ENCODE results near the gene L1CAM. TPM values are rescaled to one million over a fixed set of nuclear protein-coding genes. Genes with fewer than 3 reads are reported as not detected.

L1CAM gene, protein sequence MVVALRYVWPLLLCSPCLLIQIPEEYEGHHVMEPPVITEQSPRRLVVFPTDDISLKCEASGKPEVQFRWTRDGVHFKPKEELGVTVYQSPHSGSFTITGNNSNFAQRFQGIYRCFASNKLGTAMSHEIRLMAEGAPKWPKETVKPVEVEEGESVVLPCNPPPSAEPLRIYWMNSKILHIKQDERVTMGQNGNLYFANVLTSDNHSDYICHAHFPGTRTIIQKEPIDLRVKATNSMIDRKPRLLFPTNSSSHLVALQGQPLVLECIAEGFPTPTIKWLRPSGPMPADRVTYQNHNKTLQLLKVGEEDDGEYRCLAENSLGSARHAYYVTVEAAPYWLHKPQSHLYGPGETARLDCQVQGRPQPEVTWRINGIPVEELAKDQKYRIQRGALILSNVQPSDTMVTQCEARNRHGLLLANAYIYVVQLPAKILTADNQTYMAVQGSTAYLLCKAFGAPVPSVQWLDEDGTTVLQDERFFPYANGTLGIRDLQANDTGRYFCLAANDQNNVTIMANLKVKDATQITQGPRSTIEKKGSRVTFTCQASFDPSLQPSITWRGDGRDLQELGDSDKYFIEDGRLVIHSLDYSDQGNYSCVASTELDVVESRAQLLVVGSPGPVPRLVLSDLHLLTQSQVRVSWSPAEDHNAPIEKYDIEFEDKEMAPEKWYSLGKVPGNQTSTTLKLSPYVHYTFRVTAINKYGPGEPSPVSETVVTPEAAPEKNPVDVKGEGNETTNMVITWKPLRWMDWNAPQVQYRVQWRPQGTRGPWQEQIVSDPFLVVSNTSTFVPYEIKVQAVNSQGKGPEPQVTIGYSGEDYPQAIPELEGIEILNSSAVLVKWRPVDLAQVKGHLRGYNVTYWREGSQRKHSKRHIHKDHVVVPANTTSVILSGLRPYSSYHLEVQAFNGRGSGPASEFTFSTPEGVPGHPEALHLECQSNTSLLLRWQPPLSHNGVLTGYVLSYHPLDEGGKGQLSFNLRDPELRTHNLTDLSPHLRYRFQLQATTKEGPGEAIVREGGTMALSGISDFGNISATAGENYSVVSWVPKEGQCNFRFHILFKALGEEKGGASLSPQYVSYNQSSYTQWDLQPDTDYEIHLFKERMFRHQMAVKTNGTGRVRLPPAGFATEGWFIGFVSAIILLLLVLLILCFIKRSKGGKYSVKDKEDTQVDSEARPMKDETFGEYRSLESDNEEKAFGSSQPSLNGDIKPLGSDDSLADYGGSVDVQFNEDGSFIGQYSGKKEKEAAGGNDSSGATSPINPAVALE
- total RNA-seq (2014; rRNA removed; shearing (Covaris generic)): 7.9 and 9.7 TPM in 2 replicates

DNA sequence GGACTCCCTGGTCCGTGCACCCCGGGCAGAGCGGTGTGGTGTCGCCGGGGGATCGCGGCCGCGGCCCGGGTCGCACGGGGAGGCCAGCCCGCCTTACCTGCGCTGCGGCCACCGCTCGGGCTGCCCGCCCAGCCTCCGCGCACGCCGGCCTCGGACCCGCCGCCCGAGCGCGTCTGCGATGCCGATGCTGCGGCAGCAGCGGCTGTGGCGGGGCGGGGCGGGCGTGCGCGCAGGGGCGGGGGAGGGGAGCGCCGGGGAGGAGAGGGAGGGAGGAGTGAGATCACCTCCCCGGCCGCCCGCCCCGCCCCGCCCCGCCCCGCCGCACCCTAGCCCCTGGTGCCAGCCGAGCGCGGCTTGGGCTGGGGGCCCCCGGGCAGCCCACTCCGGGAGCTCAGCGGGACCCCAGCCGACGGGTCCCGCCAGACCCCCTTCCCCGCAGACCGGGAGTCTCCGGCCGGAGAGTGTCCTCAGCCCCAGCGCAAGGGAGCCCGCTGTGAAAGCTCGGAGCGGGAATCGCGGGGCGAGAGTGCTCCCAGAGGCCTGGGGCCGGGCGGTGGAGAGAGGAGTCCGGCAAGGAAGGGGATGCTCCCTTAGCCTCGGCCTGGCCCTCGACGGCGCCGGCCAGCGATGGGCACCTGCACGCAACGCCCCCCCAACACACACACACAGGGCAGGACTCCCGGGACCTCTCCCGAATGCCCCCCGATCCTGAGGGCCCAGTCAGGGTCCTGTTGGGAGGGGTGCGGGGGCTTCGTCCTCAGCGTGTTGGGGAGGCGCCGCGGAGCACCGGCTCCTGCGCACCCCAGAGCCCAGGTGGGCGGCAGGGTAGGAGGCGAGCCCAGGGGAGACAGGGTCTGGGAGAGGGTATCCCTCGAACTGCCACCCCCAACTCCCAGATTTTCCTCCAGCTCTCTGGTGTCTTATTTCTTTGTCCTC lies at the start of gene L1CAM:
TSS of gene L1CAM (minus strand) at position 206 of the 936 bp plus-strand sequence. CDS start 10,337 bp downstream, outside the sequence.
- no peak for DNase-seq (ENCODE audit: low spot score)

DNA sequence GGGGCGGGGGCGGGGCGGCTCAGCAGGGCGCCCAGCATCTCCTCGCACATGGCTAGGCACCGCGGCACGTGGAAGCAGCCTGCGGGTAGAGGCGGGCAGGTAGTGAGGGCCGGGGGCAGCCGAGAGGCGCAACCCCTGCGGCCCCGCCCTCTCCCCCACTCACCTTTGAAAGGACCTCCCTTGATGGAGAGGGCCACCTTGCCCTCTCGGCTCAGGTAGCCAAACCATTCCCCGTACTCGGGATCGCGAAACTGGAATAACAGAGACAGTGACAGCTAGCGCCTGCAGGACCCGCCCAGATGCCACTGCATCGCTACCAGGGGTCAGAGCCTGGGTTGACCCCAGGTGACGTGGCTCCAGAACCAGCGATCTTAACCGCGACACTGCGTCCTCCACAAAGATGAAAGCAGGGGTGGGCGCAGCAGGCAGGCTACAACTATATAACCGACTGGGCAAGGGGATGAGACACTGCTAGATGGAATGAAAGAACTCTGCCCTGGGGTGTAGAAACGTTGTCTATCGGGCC lies 49.4 kb upstream of the L1CAM start:
- no peak for DNase-seq (ENCODE audit: low spot score)

DNA sequence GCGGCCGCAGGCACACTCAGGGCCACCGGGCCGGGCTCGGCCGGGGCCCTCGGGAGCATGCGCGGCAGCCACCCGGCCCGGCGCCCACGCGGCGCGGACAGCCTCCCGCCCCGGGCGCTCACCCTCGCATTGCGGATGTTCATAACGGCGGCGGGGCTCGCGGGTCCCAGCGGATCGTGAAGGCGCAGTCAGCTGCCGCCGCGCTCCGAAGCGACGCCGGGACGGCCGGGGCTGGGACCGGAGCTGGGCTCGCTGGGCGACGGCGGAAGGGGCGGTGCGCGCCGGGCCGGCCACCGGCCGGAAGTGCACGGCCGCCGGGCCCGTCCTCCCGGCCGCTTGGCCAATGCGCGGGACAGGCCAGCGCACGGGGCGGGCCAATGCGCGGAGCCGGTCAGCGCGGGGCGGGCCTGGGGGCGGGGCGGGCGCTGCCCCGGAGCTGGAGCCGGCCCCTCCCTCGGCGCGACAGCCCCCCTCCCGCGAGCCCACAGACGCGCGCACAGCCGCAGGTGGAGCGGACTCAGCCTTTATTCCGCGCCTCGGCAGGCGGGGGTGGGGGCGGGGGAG lies 48.9 kb upstream of the L1CAM start, which contains the start of gene NAA10:
TSS of gene NAA10 (minus strand) at position 276 of the 564 bp plus-strand sequence. CDS start at position 143, 133 bp downstream.
- DNase-seq (ENCODE audit: low spot score): peak; percentile 56

DNA sequence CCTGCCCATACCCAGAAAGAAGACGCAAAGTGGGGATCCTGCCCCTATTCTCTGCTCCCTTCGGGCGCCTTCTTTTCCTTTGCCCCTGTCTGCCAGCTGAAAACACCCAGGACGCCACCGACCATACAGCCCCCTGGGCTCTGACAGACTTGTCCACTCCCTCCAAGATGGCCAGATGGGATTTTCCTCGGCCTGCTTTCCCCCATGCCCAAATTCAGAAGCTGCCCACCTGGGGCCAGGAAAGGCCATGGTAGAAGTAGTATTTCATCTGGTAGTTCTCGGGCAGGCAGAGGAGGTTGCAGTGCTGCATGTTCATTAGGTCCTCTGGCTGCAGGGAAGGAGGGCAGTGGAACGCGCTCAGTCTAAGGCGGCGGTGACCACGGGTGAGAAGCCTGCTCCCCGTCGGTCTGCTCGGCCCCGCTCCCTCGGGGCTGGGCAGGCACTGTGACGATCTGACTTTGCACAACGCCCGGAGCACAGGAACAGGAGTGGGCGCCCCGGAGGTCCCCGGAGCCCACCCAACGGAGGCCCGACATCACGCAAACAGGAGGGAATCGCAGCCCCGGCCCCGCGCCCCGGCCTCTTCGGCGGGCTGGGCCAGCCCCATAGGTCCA lies 48.3 kb upstream of the L1CAM start:
- DNase-seq (ENCODE audit: low spot score): no peak

DNA sequence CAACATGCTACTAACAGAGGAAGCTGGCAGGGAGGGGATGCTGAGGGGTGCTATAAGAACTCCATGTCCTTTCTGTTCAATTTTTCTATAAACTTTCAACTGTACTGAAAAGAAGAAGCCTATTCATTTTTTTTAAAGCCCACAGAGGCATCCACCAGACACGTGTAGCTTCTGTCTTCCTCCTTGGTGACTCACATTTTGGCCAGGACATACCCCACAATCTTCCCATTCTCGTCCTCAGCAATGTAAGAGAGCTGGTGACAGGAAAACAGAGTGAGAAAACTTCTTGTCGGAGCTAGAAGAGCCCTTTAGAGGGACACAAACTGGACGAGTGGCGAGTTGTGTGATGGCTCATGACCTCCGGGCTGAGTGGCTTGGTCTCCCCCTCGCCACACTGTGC lies 47.8 kb upstream of the L1CAM start:
- DNase-seq (ENCODE audit: low spot score): no peak

DNA sequence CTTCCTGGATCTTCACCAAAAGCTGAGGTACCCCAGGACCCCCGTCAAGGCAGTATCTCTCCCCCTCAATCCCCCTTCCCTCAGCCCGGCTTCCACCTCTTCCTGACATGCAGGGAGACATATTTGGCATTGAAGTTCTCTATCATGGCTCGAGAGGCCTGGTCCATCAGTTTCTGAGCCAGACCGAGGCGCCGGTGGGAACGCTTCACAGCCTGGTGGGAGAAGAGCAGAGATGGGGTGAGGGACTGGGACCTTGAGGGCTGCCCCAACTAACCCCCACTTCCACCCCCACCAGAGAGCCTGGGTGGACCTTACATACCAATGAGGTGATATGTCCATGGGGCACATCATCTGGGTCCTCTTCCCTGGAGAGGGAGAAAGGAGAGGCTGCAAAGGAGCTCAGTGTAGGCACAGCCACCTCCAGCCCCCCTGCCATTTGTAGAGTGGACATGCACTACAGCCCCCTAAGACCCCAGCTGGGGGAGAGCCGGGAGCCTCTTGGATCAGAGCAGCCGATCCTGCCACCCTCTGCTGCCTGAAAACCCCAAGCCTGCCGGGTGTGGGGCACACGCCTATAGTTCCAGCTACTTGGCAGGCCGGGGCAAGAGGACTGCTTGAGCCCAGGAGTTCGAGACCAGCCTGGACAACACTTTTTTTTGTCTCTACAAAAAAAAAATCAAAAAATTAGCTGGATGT lies 46.4 kb upstream of the L1CAM start:
- no peak for DNase-seq (ENCODE audit: low spot score)

DNA sequence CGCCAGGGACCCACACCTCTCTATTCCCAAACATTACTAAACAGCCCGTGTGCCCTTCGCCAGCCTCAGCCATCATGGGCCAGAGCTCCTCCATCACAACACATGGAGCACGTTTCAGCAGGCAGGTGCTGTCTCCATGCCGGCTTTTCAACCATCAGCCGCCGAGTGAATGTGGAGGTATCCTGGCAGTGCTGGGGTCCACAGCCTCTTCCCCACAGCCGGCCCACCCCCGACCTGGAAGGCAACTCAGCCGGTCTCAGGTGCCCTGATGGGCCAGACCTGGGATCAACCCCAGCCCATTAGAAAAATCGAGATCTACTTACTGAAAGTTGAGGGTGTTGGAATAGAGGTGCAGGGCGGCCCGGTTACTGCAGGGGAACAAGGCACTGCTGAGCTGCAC lies 45.8 kb upstream of the L1CAM start:
- no peak for DNase-seq (ENCODE audit: low spot score)

DNA sequence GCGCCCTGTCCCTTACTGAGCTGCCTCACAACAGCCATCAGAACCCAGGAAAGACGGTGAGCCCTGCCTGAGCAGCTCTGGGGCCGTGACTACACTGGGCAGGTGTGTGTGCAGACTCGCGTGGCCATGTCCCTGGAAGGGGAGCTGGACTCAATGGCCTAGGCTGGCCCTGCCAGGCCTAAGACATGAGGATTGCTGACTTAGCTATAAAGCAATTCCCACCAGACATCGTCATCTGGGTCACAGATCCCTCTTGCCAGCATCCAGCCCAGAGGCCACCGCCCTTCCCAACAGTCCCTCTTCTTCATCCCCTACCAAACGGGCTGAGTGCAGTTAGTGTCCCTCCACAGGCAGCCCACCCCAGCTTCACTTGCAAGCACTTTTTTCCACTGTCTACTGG lies 45.2 kb upstream of the L1CAM start:
- DNase-seq (ENCODE audit: low spot score): no peak

DNA sequence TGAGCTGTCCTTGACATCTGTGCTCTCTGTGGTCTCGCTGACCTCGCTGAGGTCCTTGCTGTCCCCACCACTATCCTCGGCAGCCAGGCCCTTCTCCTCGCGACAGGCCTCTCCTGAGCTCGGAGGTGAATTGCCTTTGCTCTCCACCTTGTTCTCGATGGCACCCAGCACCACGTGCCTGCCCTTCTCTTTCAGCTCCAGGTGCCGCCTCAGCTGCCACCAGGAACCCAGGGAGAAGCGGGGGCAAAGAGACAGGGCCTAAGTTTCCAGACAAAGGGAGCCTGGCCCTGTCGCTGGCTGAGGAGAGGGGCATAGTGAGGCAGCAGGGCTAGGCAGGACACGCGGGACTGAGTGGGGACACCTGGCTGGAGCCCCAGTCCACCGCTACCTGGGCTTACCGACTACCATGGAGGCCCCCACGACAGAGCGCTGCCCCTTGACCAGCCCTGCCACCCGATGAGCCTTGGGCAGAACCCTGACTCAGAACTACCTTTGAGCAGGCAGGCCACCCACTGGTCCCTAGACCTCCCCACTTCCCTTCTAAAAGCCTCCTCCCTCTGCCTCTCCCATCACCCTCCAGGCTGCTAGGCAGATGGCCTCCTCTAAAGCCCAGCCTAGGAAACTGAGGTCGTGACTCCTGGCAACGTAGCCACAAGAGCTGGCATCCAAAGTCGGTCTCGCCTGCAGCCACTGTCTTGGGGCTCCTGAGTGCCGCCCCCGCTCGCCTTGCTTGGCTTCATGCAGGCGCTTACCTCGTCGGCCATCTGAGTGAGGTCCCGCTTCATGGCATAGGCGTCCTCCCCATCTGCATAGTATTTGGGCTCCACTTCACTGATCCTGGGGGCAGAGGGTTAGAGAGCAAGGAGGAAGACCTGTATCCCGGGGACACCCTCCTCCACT lies 44.3 kb upstream of the L1CAM start:
- DNase-seq (ENCODE audit: low spot score): no peak

DNA sequence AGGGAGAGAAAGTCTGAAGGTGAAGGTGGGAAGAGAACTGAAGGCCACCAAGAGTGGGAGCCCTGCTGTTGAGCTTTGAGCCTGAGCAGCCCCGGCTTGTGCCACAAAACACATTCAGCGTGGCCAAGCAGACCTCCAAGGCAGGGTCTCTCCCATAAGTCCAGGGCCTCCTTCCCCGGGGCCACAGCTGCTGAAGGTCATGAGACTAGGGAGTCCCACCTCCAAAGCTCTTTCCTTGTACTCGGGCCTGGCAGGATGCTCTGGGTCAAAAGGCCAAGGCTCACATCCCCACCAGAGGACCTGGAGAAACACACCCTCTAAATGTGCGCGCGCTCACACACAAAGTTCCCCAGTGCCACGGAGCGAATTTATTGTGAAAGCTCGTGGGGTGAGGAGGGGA lies 43.6 kb upstream of the L1CAM start:
- no peak for DNase-seq (ENCODE audit: low spot score)

DNA sequence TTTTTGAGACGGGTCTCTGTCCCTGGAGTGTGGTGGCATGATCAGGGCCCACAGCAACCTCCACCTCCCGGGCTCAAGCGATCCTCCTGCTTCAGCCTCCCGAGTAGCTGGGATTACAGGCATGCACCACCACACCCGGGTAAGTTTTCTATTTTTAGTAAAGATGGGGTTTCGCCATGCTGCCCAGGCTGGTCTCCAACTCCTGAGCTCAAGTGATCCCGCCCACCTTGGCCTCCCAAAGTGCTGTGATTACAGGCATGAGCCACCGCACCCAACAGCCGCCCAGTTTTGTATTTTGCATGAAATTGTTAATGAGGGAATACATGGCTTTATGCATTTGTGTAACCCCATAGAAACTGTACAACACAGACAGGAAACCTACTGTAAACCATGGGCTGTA lies 42.9 kb upstream of the L1CAM start:
- no peak for DNase-seq (ENCODE audit: low spot score)

DNA sequence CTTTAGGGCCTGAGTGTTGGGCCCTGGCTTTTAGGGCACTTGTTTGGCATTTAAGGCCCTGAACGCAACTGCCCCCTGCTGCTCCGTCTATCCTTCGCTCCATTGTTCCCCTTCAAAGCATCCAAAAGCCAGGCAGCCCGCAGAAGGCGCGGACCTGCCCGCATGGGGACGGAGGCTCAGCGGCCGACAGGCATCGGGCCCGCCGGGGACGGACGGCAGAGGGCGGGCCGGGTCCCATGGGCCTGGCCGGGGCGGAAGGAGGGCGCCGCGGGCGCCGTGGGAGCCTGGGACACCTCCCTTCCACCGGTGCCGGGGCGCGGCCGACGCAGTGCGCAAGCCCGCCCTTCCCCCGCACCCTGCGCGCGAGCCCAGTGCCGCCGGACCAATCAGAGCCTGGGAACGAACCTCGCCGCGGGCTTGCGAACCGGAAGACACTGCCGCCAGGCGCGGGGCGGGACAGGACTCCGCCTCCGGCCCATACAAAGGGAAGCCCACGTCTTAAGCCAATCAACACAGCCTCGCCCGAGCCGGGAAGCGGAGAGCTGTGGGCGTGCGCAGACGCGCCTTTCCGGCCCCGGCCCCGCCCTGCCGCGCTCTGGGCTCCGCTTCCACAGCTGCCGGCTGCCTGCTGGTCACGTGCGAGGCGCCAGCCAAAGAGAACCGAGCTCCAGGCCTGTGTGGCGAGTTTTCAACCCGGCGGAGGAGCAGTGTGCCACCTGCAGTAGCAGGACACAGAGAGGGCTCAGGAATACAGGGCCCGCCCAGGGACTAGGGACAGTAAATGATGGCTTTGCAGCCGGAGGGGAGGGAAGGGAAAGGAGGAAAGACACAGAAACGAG lies 42.2 kb upstream of the L1CAM start:
- peak; percentile 96 for DNase-seq (ENCODE audit: low spot score)

DNA sequence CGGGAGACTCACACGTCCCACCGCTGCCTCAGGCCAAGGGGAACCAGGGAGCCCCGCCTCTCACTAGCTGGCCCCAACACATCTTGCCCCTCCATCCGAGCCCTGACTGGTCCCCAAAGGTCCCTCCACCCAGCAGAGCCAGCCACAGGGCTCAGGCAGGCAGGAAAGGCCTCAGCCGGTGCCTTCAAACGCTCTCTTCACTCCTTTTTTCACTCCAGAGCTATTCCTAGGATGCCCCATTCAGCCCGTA lies 41.6 kb upstream of the L1CAM start:
- DNase-seq (ENCODE audit: low spot score): no peak

DNA sequence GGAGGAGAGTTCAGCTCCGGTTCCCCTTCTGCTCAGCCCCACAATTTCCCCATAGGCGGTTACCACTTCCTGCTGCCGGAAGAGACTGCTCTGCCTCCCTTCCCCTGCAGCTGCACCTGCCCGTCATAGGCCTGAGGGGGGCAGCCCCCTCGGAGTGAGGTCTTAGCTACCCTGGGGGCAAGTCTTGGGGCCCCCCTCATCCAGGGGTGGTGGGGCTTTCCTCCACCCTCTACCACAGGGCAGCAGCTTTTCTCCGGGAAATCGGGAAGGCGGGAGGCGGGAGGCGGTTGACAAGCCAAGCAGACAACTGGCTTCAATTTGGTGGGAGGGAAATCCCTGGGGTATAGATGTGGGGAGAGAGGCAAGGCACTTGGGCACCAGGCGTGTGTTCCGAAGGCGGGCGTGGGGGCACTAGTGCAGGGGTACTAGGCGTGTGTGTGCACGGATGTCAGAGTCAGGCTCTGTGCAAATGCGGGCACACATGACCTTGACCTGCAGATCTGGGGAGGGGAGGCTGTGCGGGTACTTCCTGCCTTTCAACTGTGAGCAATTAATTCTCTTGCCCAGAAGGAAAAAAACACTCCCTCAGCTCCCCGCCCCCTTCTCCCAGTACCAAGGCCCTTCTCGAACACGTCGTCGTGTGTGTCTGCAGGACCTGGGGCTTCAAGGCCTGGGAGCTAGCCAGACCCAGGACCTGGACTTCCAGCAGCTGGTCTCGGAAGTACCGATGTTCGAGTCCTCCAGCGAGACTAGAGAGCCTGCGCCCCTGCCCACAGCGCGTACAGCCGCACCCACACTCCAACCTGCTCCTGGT lies 41.1 kb upstream of the L1CAM start:
- DNase-seq (ENCODE audit: low spot score): no peak

DNA sequence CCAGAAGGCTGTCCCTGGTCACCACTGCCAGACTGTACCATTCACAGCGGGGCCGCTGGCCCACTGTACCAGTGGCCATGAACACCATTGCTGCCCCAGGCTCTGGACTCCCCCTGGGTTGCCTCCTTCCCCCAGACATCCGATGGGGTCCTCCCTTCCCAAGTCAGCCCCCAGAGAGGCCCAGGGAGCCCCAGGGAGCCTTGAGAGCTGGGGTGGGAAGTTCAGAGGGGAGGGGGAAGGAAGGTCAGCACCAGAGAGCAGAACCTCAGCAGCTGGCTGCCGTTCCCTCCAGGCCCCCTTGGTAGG lies 40.5 kb upstream of the L1CAM start:
- no peak for DNase-seq (ENCODE audit: low spot score)

DNA sequence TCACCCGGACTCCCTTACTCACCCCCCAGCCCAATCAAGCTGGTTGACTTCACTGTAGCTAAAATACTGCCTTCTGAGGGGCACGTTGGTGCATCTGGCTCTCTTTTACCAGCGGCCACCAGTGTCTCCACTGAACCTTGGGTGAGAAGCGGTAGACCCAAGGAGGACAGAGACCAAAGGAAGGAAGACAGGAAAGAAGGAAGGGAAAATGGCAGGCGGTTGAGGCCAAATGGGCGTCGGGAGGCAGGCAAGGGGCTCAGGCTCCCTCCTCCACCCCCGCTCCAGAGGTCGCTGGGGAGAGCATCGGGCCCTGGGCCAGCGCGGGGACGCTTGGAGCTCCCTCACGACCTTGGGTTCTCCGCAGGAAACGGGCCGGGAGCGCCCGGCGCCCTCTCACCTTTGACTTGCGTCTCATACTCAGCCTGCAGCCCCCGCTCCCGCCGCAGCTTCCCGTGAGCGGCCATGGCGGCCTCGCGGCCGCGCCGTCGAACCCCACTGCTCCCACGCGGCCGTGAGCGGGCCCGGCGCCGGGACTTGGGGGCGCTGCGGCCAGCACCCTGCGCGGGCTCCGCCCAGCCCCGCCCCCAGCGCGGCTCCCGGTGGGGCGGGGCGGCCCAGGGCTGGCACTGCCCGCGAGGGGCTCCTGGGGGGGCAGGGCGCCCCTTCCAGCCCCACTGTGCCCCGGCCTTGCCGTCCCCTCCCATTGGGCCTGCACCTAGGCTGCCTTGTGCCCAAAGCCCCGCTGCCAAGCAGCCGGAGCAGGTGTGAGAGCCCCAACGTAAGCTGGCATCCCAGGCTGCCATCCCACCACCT lies 40.0 kb upstream of the L1CAM start, which contains the start of gene ARHGAP4:
TSS of gene ARHGAP4 (minus strand) at position 526 of the 813 bp plus-strand sequence. CDS start at position 464, 62 bp downstream.
- DNase-seq (ENCODE audit: low spot score): no peak
